KOPT-K1 (cell line): Measurements from ENCODE around the gene RNF213.

Experiments used
- H3K27ac ChIP-seq: fragments of 200-600 bp; sonication (generic); 2 replicates; pipeline ENCODE4 v1.5.1; 2016; ENCODE audit warnings: antibody characterized with exemption, mild to moderate bottlenecking, low read depth, low read length; ENCODE audit not compliant: poor library complexity, severe bottlenecking
- H3K36me3 ChIP-seq: fragments of 200-600 bp; sonication (generic); 2 replicates; pipeline ENCODE4 v1.5.1; 2017; ENCODE audit warnings: antibody characterized with exemption, mild to moderate bottlenecking, low read length, moderate library complexity; ENCODE audit not compliant: insufficient read depth
- H3K9me3 ChIP-seq: fragments of 200-600 bp; sonication (generic); 2 replicates; pipeline ENCODE4 v1.5.1; 2017; ENCODE audit warnings: antibody characterized with exemption, low read length, mild to moderate bottlenecking; ENCODE audit not compliant: insufficient read depth, poor library complexity, severe bottlenecking

The RNF213 gene

DNA sequence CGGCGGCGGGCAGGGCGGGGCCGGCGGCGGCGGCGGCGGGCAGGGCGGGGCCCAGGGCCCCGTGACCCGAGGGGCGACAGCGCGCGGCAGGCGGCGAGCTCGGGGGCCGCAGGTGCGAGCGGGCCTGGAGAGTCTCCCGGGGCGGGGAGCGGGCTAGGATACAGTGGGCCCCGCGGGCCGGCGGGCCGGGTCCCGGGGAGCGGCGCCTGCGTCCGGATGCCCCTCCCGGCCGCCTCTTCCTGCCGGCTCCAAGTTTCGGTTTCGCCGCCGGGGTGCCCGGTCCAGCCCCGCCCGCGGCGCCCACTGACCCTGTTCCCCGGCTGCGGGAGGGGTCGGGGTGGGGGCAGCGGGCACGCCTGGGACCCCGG, at the start of gene RNF213:
Gene RNF213, plus strand, starts transcription at position 62 of the 368 bp plus-strand sequence. CDS start 2,830 bp downstream, outside the sequence.
- H3K27ac ChIP-seq, result peak within 1 kb of the TSS; percentile 99
- no peaks in the 10 kb centered on the region for H3K9me3 ChIP-seq
- peaks cover 3% of the 10 kb centered on the region for H3K36me3 ChIP-seq

DNA sequence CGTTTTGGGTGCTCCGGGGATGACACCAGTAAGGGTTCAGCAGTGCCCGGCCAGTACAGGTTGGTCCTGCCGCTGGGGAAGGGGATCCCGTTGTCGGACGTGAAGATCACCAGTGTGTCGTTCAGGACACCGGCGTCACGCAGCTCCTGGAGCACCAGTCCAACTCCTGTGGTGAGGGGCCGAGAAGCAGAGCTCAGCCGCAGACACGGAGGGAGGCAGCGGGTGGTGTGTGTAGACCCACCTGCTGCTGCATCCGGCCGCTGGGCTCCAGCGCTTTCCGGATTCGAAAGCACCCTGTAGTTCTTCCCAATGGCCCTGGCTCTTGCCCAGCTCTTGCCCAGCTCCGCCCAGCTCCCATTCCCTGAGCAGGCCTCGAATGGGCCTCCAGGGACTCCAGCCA, 48.5 kb upstream of the RNF213 start:
- Histone ChIP-seq H3K9me3 (no peaks in the 10 kb centered on the region), H3K27ac (no peak overlapping the region), H3K36me3 (no peaks in the 10 kb centered on the region)

DNA sequence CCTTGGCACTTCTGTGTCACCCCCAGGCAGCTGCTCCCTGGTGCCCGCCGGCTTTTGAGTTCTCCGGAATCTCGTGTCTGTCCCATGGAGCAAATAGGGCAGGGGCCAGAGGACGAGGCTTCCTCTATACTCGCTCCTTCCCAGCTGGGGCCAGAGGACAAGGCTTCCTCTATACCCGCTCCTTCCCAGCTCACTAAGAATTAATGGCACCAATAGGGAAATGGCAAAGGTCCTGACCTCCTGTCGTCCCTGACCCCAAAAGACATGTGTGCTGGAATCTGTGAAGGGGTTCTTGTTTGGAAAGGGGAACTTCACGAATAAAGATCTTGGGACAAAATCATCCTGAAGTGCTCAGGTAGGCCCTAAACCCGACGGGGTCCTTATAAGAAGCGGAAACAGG, 48.1 kb upstream of the RNF213 start:
- Histone ChIP-seq H3K36me3 (no peaks in the 10 kb centered on the region), H3K27ac (no peak overlapping the region)

DNA sequence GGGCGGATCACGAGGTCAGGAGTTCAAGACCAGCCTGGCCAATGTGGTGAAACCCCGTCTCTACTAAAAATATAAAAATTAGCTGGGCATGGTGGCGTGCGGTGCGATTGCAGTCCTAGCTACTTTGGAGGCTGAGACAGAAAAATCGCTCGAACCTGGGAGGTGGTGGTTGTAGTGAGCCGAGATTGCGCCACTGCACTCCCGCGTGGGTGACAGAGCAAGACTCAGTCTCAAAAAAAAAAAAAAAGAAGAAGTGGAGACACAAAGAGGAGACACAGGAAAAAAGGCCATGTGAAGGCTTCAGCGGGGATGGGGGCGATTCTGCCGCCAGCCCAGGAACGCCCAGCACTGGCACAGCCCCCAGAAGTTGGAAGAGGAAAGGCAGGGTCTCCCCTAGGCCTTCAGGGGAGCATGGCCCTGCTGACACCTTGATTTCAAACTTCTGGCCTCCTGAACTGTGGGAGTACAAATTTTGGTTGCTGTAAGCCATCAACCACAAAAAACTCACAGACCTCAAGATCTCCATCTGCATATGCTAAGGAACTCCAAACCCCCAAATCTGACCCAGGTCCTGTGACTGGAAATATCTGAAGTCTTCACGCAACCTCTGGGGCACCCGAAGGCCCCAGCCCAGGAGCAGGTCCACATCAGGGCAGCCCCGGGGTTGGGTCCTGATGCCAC, 47.5 kb upstream of the RNF213 start:
- Histone ChIP-seq H3K27ac (no peak overlapping the region), H3K36me3 (no peaks in the 10 kb centered on the region), H3K9me3 (no peaks in the 10 kb centered on the region)

More for the DNA sequence above, 48.1 kb upstream of the RNF213 start:
- no peaks in the 10 kb centered on the region for H3K9me3 ChIP-seq

DNA sequence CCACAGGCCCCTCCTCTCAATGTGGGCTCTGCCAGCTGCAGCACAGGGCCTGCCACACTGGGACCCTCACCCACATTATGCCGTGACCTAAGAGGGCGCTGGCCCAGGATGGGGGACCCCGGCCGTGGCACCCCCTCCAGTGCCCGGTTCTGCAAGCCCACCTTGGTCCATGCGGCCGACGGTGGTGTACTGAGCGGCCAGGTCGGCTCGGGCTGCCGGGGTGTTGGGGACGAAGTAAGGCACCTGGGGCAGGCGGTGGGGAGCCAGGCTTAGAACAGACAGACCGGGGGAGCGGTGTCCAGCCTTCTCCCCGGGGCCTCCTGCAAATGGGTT, 47.0 kb upstream of the RNF213 start:
- H3K36me3 ChIP-seq, result no peaks in the 10 kb centered on the region
- H3K9me3 ChIP-seq, result no peaks in the 10 kb centered on the region
- H3K27ac ChIP-seq, result no peak overlapping the region

DNA sequence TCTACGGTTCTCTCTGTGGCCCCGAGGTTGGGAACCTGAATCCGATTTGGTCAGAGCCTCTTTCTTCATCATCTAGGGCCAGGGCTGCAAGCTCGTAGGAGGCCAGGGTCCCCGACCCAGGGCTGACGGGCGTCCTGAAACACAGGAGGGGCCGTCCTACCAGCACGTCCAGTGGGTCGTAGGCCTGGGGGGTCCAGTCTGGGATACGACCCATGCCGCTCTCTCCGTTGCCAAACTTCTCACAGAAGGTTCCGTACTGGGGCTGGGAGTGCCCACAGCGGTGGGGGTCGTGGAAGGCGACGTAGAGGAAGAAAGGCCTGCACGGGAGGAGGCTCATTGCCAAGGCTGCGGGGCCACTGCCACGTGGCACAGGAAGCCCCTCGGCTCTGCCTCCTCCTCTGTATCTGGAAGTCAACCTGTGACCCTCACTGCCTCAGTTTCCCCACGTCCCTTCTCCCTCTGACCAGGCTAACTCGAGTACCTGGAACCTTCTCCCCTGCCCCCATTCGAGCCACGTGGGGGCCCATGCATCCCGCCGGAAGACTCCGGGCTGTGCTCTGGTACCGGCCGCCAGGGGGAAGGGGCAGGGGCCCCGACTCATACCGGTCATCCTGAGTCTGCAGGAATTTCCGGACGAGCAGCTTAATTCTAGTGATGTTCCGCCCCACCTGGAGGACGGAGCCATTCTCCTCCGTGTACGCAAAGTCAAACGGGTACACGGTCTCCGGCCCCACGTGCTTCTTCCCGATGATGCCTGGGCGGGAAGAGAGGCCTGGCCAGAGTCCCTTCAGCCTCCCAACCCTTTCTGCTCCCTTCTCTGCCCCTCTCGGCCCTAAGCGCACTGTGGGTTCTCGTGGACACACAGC, 46.4 kb upstream of the RNF213 start:
- Histone ChIP-seq H3K36me3 (no peaks in the 10 kb centered on the region), H3K9me3 (no peaks in the 10 kb centered on the region), H3K27ac (no peak overlapping the region)

DNA sequence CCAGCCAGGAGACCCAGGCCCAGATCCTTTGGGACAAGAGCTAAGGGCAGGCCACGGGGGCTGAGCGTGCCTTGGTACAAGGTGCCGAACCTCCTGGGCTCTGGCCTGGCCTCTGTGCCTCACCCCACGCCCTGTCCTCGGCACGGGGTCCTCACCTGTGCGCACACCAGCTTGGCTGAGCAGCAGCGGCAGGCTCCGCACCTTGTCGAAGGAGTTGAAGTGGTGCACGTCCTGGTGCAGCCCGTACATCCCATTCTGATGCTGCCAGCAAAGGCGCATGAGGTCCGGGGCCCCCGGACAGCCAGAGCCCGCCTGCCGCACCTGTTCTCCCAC, 45.8 kb upstream of the RNF213 start:
- Histone ChIP-seq H3K9me3 (no peaks in the 10 kb centered on the region), H3K36me3 (no peaks in the 10 kb centered on the region), H3K27ac (no peak overlapping the region)

DNA sequence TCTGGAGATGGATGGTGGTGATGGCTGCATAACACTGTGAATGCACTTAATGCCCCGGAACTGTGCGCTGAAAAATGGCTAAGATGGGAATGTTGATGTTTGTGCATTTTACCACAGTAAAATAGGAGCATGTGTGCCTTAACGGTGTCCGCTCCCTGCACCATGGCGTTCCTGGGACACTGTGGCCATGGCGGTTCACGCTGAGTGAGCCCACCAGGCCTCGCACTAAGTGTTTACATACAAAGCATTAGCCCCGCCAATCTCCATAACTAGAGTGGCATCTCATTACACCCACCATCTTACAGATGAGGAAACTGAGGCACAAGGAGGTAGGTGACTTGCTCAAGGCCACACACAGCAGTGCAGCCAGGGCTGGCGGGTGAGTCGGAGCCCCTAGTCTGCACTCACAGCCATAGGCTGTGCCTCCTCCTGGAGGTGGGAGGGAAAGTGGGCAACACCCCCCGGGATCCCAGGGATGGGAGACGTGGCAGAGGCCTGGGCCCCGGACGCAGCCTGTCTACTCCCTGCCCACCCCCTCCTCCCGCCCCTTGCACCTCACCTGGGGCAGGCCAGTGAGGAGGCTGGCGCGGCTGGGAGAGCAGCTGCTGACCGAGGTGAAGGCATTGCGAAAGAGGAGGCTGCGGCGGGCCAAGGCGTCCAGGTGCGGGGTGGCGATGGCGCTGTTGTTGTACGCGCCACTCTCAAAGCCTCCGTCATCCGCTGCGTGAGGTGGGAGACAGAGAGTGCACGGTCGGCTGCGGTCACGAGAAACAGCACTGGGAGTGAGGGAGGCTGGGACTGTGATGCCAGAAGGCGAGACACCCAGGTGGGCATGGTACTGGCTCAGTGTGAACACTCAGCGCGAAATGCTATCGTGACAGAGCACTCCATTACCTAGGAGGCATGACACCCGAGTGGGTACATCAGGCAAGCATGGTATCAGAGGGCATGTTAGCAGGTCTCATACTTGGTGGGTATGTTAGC, 43.9 kb upstream of the RNF213 start:
- H3K36me3 ChIP-seq, result no peaks in the 10 kb centered on the region

DNA sequence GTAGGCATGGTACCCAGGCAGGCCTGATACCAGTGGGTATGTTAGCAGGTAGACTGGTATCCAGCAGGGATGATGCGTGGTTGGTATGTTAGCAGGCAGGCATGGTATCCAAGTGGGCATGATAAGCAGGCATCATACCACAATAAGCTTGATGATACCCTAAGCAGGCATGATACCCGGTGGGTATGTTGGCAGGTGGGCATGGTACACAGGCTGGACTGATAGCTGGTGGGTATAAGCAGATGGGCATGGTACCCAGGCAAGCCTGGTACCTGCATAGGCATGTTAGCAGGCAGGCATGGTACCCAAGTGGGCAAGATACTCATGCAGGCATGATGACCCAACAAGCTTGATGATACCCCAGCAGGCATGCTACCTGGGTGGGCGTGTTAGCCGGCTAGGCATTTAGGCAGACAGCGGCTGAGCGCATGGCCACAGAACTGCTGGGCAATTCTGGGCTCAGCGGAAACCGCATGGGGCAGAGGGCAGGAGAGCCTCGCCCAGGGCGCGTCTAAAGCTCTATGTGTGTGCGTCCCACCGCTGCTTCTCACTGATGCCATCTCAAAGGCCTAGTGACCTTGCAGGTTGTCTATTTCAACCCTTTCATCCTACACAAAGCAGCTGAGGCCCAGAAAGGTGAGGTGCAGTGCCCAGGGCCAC, 42.8 kb upstream of the RNF213 start:
- Histone ChIP-seq H3K27ac (no peak overlapping the region), H3K36me3 (no peaks in the 10 kb centered on the region), H3K9me3 (no peaks in the 10 kb centered on the region)

More for the DNA sequence above, 43.9 kb upstream of the RNF213 start:
- Histone ChIP-seq H3K27ac (no peak overlapping the region), H3K9me3 (no peaks in the 10 kb centered on the region)

DNA sequence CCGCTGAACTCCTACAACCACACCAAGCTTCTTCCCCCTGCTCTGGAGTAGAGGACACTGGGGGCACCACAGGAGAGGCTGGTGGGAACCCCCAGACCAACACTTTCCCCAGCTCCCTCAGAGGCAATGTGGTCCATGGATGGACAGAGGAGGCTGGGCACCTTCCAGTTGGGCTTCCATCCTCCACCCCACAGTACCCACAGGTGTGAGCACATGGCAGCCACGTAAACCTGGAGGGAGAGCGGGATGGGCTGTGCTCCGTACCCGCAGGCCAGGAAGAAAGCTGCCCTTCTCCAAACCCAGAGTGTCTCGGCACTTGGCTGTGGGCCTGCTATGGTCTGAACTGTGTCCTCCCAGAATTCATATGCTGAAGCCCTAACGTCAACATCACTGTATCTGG, 42.3 kb upstream of the RNF213 start:
- Histone ChIP-seq H3K9me3 (no peaks in the 10 kb centered on the region), H3K36me3 (no peaks in the 10 kb centered on the region), H3K27ac (no peak overlapping the region)

DNA sequence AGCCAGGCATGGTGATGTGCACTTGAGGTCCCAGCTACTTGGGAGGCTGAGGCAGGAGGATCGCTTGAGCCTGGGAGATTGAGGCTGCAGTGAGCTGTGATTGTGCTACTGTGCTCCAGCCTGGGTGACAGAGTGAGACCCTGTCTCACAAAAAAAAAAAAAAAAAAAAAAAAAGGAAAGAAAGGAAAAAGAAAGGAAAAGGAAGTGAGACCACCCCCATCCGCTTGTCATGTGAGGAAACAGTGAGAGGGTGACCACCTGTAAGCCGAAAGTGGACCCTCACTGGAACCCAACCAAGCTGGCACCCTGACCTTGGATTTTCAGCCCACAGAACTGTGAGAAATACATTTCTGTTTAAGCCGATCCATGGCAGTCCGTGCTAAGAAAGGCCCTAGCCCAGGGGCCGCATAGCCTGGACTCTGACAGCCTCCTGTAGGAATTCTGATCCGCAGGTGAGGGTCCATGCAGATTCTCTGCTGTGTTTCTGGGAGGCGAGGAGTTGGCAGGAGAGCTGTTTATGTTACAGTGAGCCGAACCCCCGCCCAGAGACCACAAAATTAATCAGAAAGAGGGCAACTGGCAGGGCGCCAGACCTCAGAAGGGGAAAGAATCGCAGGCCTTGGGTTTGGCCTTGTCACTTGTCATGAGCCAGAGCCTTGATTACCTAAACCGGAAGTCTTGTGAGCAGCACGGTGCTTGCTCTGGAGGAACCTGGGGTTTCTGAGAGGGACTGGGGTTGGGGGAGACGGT, 41.5 kb upstream of the RNF213 start:
- H3K36me3 ChIP-seq, result no peaks in the 10 kb centered on the region
- H3K27ac ChIP-seq, result peak overlapping the region; percentile 5

DNA sequence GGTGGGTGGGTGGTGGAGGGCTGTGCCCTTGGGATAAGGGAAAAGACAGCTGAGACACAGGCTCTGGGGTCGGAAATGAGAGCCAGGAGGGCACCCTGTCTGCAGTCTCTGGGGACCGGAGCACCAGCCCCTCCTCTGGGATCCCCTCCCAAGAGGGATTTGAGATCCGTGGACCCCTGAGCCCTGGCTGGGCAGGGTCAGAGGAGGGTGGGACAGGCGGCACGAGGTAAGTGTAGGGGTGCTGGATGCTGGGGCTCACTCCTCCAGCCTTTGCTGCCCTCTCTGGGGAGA, 40.9 kb upstream of the RNF213 start:
- peak overlapping the region; percentile 5 for H3K27ac ChIP-seq
- H3K36me3 ChIP-seq, result no peaks in the 10 kb centered on the region
- H3K9me3 ChIP-seq, result no peaks in the 10 kb centered on the region

More for the DNA sequence above, 41.5 kb upstream of the RNF213 start:
- H3K9me3 ChIP-seq, result no peaks in the 10 kb centered on the region

DNA sequence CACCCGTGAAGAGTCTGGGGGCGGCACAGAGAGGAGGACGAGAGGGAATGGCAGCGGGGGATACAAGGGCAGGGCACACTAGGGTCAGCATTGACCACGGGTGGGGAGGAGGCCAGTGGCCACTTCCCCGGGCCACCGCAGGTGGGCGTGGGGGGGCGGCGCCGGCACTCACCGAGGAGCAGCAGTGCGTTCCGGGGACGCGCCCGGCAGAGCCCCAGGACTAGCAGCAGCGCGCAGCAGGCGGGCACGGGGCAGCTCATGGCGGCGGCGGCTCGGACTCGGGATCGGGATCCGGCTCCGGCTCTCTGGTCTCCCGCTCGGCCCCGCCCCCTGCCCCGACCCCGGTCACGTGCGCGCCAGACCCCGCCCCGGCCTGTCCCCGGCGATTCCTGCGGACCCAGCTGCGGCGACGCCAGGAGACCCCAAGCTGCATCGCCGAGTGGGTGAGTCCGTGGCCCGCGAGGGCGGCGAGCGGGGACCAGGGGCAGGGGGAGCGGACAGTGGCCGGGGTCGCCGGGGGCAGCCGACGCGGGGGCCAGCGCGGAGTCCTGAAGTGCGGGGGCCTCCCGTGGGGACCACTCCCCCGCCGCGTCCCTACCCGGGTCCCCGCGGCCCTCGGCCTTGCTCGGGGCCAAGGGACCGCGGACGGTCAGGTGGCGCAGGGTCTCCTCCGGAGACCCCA, 40.5 kb upstream of the RNF213 start, which contains the start of the genes SGSH and SLC26A11:
Gene SGSH, minus strand, starts transcription at position 280 of the 682 bp plus-strand sequence. Its CDS starts 20 bp downstream, at position 260.
Gene SLC26A11, plus strand, starts transcription at position 374 of the 682 bp plus-strand sequence. CDS start 1,134 bp downstream, outside the sequence.
- peak within 1 kb of the TSS; percentile 5 for H3K27ac ChIP-seq
- H3K9me3 ChIP-seq, result no peaks in the 10 kb centered on the region
- no peaks in the 10 kb centered on the region for H3K36me3 ChIP-seq
